T-helper 1 cell treated with Interleukin-12 subunit alpha and Interleukin-12 subunit beta and Interleukin-4 antibody, amounts not matched to agents 30 ng/mL and 1 ng/mL, for 36 hours (primary cell): ENCODE results near the gene PRIM2. TPM values are rescaled to one million over a fixed set of nuclear protein-coding genes. Genes with fewer than 3 reads are reported as not detected.
"Not testable (repeated sequence)": the region's sequence is repeated elsewhere in the genome, so short reads cannot be mapped to it uniquely, and the experiment has no call there.

Source experiments
- intact Hi-C: fragments of 100-400 bp; cut with micrococcal nuclease; formaldehyde crosslinking; loops from one replicate; pipeline ENCODE4 v1.15.1; 2024
- total RNA-seq: library from RNA; stranded (reverse); gene quantifications from 2 replicates; pipeline ENCODE4 v1.2.3, GENCODE V29; 2022

The PRIM2 gene
- total RNA-seq, 1 donor from 2014 or later: 34.9 TPM

- intact Hi-C loops: not testable (repeated sequence)
Measured at GRCh38 chr6:57445379-57445778, 127.9 kb downstream of the PRIM2 start.

GRCh38 chr6:57445790-57446468 lies 128.5 kb downstream of the PRIM2 start:
- intact Hi-C loops: not testable (repeated sequence)

GRCh38 chr6:57449496-57450066 lies 132.2 kb downstream of the PRIM2 start:
- intact Hi-C loops: not testable (repeated sequence)

GRCh38 chr6:57459781-57460180 lies 142.4 kb downstream of the PRIM2 start:
- intact Hi-C loops: not testable (repeated sequence)

GRCh38 chr6:57461022-57461421 lies 143.6 kb downstream of the PRIM2 start:
- intact Hi-C loops: not testable (repeated sequence)

- intact Hi-C loops: not testable (repeated sequence)
Measured at GRCh38 chr6:57463809-57464208, 146.4 kb downstream of the PRIM2 start.

GRCh38 chr6:57465968-57466367 lies 148.5 kb downstream of the PRIM2 start:
- intact Hi-C loops: not testable (repeated sequence)

GRCh38 chr6:57469072-57469471 lies 151.6 kb downstream of the PRIM2 start:
- intact Hi-C loops: no loop called here

GRCh38 chr6:57470148-57470547 lies 152.7 kb downstream of the PRIM2 start:
- intact Hi-C loops: not testable (repeated sequence)

GRCh38 chr6:57471314-57471864 lies 154.0 kb downstream of the PRIM2 start:
- intact Hi-C loops: not testable (repeated sequence)

GRCh38 chr6:57472861-57473362 lies 155.5 kb downstream of the PRIM2 start:
- intact Hi-C loops: not testable (repeated sequence)

GRCh38 chr6:57474862-57475475 lies 157.5 kb downstream of the PRIM2 start:
- intact Hi-C loops: not testable (repeated sequence)

GRCh38 chr6:57475656-57476055 lies 158.2 kb downstream of the PRIM2 start:
- intact Hi-C loops: not testable (repeated sequence)

GRCh38 chr6:57480194-57480593 lies 162.8 kb downstream of the PRIM2 start:
- intact Hi-C loops: not testable (repeated sequence)

- intact Hi-C loops: not testable (repeated sequence)
Measured at GRCh38 chr6:57481121-57481520, 163.7 kb downstream of the PRIM2 start.

GRCh38 chr6:57482471-57482870 lies 165.0 kb downstream of the PRIM2 start:
- intact Hi-C loops: not testable (repeated sequence)

GRCh38 chr6:57486494-57487081 lies 169.2 kb downstream of the PRIM2 start:
- intact Hi-C loops: not testable (repeated sequence)

GRCh38 chr6:57488551-57488950 lies 171.1 kb downstream of the PRIM2 start:
- intact Hi-C loops: not testable (repeated sequence)

- intact Hi-C loops: not testable (repeated sequence)
Measured at GRCh38 chr6:57489887-57490286, 172.5 kb downstream of the PRIM2 start.

GRCh38 chr6:57491795-57492194 lies 174.4 kb downstream of the PRIM2 start:
- intact Hi-C loops: not testable (repeated sequence)

- intact Hi-C loops: not testable (repeated sequence)
Measured at GRCh38 chr6:57496251-57496650, 178.8 kb downstream of the PRIM2 start.
